ENCODE data around the gene EIF4E3. TPM values are rescaled to one million over a fixed set of nuclear protein-coding genes. Genes with fewer than 3 reads are reported as not detected.

EIF4E3 gene
- total and polyA plus RNA-seq, 2 donors (not counting 1 experiment from before 2014, with no cell fraction given) = 1.8 to 12.8 TPM

DNA sequence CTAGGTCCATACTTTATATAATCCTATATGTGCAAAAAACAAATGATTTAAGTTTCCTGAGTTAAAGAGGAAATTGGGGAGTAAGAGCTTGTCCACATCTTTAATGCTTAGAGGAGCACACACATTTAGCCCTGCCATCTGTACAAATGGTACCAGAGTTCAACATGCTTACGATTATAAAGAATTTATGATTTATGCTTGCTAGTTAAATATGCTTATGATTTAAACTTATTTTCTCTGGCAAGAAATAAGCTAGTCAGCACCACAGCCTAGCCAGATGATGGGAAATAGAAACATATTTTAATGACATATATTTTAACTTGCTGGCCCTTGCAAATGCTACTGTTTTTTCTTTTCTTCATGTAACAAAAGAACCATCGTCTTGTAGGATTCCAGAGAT is 48.3 kb downstream of the EIF4E3 start:
- no peak for TF ChIP-seq EZH2 (IDR thresholded peaks at IDR 0.05; ENCODE audit: low read length, missing control alignments)
- TF ChIP-seq, protein P1, sequence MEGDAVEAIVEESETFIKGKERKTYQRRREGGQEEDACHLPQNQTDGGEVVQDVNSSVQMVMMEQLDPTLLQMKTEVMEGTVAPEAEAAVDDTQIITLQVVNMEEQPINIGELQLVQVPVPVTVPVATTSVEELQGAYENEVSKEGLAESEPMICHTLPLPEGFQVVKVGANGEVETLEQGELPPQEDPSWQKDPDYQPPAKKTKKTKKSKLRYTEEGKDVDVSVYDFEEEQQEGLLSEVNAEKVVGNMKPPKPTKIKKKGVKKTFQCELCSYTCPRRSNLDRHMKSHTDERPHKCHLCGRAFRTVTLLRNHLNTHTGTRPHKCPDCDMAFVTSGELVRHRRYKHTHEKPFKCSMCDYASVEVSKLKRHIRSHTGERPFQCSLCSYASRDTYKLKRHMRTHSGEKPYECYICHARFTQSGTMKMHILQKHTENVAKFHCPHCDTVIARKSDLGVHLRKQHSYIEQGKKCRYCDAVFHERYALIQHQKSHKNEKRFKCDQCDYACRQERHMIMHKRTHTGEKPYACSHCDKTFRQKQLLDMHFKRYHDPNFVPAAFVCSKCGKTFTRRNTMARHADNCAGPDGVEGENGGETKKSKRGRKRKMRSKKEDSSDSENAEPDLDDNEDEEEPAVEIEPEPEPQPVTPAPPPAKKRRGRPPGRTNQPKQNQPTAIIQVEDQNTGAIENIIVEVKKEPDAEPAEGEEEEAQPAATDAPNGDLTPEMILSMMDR (conservative IDR thresholded peaks at IDR 0.05 in 1 of 2, IDR thresholded peaks at IDR 0.05 in 1 of 2; ENCODE audit: low read depth in 1 of 2, low read length in 2 of 2) = no peak
- H3K79me2 ChIP-seq (ENCODE audit: control insufficient read depth, insufficient read depth, low read length) = no peaks in the 10 kb centered on the region
- H3K9ac ChIP-seq (ENCODE audit: insufficient read depth, low read length) = no peak overlapping the region
- H3K4me2 ChIP-seq (ENCODE audit: extremely low read depth, insufficient read depth, low read length) = no peak overlapping the region
- no peaks in the 10 kb centered on the region for H3K9me3 ChIP-seq (ENCODE audit: control insufficient read depth, insufficient read depth, low read depth, low read length)
- H3K36me3 ChIP-seq (ENCODE audit: control insufficient read depth, insufficient read depth, low read length) = no peaks in the 10 kb centered on the region
- H3K4me3 ChIP-seq (replicated peaks in 1 of 4; ENCODE audit: control extremely low read depth in 1 of 4, insufficient read depth in 1 of 4, low read depth in 3 of 4, low read length in 4 of 4) = no peak overlapping the region
- no peaks in the 10 kb centered on the region for H4K20me1 ChIP-seq (ENCODE audit: control insufficient read depth, extremely low read depth, insufficient read depth, low read length)
- H3K27me3 ChIP-seq (ENCODE audit: control insufficient read depth, insufficient read depth, low read length) = no peaks in the 10 kb centered on the region
- peaks cover 3% of the 10 kb centered on the region for H3K4me1 ChIP-seq (ENCODE audit: control insufficient read depth, extremely low read depth, insufficient read depth, low read length)
- no peak for DNase-seq (ENCODE audit: low read depth in 2 of 2)
- no peak overlapping the region for H3K27ac ChIP-seq (ENCODE audit: insufficient read depth, low read length)
- H2AFZ ChIP-seq (ENCODE audit: low read length) = no peak overlapping the region

DNA sequence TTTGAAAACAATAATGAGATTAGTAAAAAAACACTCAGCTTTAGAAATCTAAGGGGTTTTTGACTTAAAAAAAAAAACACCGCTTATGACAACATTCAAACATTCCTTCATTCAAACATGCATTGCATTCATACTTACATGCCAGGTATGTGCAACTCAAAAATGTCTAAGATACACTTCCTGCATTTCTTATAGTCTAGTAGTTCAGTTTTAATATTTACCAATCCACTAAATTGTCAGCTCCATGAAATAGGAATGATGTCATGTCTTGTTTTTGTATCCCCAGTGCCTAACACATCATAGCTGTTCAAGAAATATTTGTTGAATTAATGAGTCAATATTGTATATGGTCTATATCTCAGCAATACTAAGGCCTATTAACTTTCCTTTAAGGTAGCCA is 51.7 kb downstream of the EIF4E3 start:
- TF ChIP-seq EZH2 (IDR thresholded peaks at IDR 0.05; ENCODE audit: low read length, missing control alignments) = no peak
- TF ChIP-seq, protein P1 (conservative IDR thresholded peaks at IDR 0.05 in 1 of 2, IDR thresholded peaks at IDR 0.05 in 1 of 2; ENCODE audit: low read depth in 1 of 2, low read length in 2 of 2) = no peak
- Histone ChIP-seq H3K79me2 (ENCODE audit: control insufficient read depth, insufficient read depth, low read length) (no peaks in the 10 kb centered on the region), H4K20me1 (ENCODE audit: control insufficient read depth, extremely low read depth, insufficient read depth, low read length) (no peaks in the 10 kb centered on the region), H3K27me3 (ENCODE audit: control insufficient read depth, insufficient read depth, low read length) (no peaks in the 10 kb centered on the region), H3K9me3 (ENCODE audit: control insufficient read depth, insufficient read depth, low read depth, low read length) (no peaks in the 10 kb centered on the region), H3K4me1 (ENCODE audit: control insufficient read depth, extremely low read depth, insufficient read depth, low read length) (no peaks in the 10 kb centered on the region), H3K9ac (ENCODE audit: insufficient read depth, low read length) (no peak overlapping the region), H3K27ac (ENCODE audit: insufficient read depth, low read length) (no peak overlapping the region), H3K36me3 (ENCODE audit: control insufficient read depth, insufficient read depth, low read length) (no peaks in the 10 kb centered on the region), H3K4me3 (replicated peaks in 1 of 4; ENCODE audit: control extremely low read depth in 1 of 4, insufficient read depth in 1 of 4, low read depth in 3 of 4, low read length in 4 of 4) (no peak overlapping the region), H3K4me2 (ENCODE audit: extremely low read depth, insufficient read depth, low read length) (no peak overlapping the region), H2AFZ (ENCODE audit: low read length) (no peak overlapping the region)
- DNase-seq (ENCODE audit: low read depth in 2 of 2) = peak in 1 of 2 donors; percentile 64

DNA sequence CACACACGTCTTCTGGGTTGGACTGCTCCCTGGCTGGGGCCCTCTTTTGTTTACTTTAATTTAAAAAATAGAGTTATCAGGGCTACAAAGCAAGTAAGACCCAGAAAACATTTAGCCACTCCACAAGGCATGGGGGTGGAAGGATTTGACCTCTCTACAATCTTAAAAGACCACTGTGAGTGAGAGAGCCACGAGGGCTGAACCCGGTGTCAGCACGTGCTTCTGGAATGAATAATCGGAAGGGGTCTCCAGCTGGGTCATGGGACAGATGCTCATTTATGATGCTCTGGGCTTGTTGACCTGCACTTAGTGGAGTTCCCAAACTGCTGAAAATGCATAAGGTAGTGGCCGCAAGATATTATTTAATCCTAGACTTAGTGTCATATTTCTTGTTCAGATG is 52.4 kb downstream of the EIF4E3 start:
- H3K4me2 ChIP-seq (ENCODE audit: extremely low read depth, insufficient read depth, low read length) = no peak overlapping the region
- H3K9ac ChIP-seq (ENCODE audit: insufficient read depth, low read length) = no peak overlapping the region
- no peak for DNase-seq (ENCODE audit: low read depth in 2 of 2)
- H3K27me3 ChIP-seq (ENCODE audit: control insufficient read depth, insufficient read depth, low read length) = no peaks in the 10 kb centered on the region
- H3K4me3 ChIP-seq (replicated peaks in 1 of 4; ENCODE audit: control extremely low read depth in 1 of 4, insufficient read depth in 1 of 4, low read depth in 3 of 4, low read length in 4 of 4) = no peak overlapping the region
- no peak overlapping the region for H3K27ac ChIP-seq (ENCODE audit: insufficient read depth, low read length)
- TF ChIP-seq EZH2 (IDR thresholded peaks at IDR 0.05; ENCODE audit: low read length, missing control alignments) = no peak
- TF ChIP-seq, protein P1 (conservative IDR thresholded peaks at IDR 0.05 in 1 of 2, IDR thresholded peaks at IDR 0.05 in 1 of 2; ENCODE audit: low read depth in 1 of 2, low read length in 2 of 2) = no peak
- no peaks in the 10 kb centered on the region for H3K4me1 ChIP-seq (ENCODE audit: control insufficient read depth, extremely low read depth, insufficient read depth, low read length)
- H2AFZ ChIP-seq (ENCODE audit: low read length) = no peak overlapping the region
- no peaks in the 10 kb centered on the region for H4K20me1 ChIP-seq (ENCODE audit: control insufficient read depth, extremely low read depth, insufficient read depth, low read length)
- H3K79me2 ChIP-seq (ENCODE audit: control insufficient read depth, insufficient read depth, low read length) = no peaks in the 10 kb centered on the region
- no peaks in the 10 kb centered on the region for H3K36me3 ChIP-seq (ENCODE audit: control insufficient read depth, insufficient read depth, low read length)
- no peaks in the 10 kb centered on the region for H3K9me3 ChIP-seq (ENCODE audit: control insufficient read depth, insufficient read depth, low read depth, low read length)
